Uterus (tissue), 2 donors: ENCODE measurements around the gene ZDHHC11B.
"Not testable (repeated sequence)": the region's sequence is repeated elsewhere in the genome, so short reads cannot be mapped to it uniquely, and the experiment has no call there.

Experiments used
- POLR2A ChIP-seq, 2 donors: fragments of 450-650 bp; IDR thresholded peaks; one replicate each; pipeline ENCODE4 v1.6.1; 2016; ENCODE audit warnings: antibody characterized with exemption in 2 of 2, mild to moderate bottlenecking in 1 of 2, moderate library complexity in 1 of 2
- TF ChIP-seq, protein P1 (sequence below), 4 experiments: fragments of 200-600 bp in 2 of 4; fragments of 450-650 bp in 2 of 4; sonication (generic) in 2 of 4; IDR thresholded peaks; one replicate each; pipeline ENCODE4 v1.5.1; 2016 to 2019; ENCODE audit warnings: antibody characterized with exemption in 4 of 4, mild to moderate bottlenecking in 2 of 4, moderate library complexity in 1 of 4

DNA sequence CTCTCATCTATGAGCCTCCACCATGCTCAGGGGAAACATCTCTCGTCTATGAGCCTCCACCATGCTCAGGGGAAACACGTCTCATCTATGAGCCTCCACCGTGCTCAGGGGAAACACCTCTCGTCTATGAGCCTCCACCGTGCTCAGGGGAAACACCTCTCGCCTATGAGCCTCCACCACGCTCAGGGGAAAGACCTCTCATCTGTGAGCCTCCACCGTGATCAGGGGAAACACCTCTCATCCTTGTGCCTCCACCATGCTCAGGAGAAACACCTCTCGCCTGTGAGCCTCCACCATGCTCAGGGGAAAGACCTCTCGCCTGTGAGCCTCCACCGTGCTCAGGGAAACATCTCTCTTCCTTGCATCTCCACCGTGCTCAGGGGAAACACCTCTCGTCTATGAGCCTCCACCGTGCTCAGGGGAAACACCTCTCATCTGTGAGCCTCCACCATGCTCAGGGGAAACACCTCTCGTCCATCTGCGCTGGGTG, 30.3 kb downstream of the ZDHHC11B start:
- TF ChIP-seq, protein P1, sequence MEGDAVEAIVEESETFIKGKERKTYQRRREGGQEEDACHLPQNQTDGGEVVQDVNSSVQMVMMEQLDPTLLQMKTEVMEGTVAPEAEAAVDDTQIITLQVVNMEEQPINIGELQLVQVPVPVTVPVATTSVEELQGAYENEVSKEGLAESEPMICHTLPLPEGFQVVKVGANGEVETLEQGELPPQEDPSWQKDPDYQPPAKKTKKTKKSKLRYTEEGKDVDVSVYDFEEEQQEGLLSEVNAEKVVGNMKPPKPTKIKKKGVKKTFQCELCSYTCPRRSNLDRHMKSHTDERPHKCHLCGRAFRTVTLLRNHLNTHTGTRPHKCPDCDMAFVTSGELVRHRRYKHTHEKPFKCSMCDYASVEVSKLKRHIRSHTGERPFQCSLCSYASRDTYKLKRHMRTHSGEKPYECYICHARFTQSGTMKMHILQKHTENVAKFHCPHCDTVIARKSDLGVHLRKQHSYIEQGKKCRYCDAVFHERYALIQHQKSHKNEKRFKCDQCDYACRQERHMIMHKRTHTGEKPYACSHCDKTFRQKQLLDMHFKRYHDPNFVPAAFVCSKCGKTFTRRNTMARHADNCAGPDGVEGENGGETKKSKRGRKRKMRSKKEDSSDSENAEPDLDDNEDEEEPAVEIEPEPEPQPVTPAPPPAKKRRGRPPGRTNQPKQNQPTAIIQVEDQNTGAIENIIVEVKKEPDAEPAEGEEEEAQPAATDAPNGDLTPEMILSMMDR (IDR thresholded peaks at IDR 0.05), result not testable (repeated sequence)
- not testable (repeated sequence) for TF ChIP-seq POLR2A (IDR thresholded peaks at IDR 0.05)
